NOMO-1 treated with dmso at 0.1 percent for 144 hours (cell line): ENCODE results near the gene PDZD2.
"Not testable (repeated sequence)": the region's sequence is repeated elsewhere in the genome, so short reads cannot be mapped to it uniquely, and the experiment has no call there.

ENCODE experiments used
- DNase-seq: peaks from one replicate; lab custom pipeline; 2025; ENCODE audit not compliant: unreplicated experiment; lab: John Stamatoyannopoulos, UW

PDZD2 gene

DNA sequence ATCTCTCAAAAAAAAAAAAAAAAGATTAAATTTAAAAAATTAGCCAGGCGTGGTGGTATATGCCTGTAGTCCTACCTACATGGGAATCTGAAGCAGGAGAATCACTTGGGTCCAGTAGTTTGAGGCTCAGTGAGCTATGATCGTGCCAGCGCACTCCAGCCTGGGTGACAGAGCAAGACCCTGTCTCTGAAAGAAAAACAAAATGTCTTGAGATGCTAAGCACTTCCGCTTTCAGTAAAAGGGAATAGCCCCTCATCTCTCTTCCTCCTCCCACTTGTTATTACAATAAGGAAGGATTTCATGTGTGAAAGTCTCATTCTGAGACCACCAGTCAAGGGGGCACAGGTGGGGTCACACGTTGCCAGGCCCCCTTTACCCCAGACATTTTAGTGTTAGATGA lies 455.8 kb downstream of the PDZD2 start:
- no peak for DNase-seq

DNA sequence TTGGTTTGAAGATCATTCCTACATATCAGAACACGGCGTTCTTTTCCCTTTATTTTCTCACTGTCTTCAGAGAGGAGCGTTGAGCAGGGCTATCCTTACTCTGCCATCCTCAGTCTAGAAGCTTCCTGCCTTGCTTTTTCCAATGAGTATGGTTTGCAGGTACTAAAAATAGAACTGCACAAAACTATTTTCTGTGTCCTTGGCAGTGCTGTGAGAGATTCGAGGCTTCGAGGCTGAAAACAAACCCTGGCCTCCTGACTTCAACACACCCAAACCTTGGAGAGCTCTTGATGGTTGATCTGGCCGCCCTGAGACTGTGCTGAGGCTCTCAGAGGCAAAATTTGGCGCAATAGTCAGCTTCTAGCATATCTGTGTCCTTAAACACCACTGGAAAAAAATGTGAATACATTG lies 456.3 kb downstream of the PDZD2 start:
- DNase-seq = no peak

DNA sequence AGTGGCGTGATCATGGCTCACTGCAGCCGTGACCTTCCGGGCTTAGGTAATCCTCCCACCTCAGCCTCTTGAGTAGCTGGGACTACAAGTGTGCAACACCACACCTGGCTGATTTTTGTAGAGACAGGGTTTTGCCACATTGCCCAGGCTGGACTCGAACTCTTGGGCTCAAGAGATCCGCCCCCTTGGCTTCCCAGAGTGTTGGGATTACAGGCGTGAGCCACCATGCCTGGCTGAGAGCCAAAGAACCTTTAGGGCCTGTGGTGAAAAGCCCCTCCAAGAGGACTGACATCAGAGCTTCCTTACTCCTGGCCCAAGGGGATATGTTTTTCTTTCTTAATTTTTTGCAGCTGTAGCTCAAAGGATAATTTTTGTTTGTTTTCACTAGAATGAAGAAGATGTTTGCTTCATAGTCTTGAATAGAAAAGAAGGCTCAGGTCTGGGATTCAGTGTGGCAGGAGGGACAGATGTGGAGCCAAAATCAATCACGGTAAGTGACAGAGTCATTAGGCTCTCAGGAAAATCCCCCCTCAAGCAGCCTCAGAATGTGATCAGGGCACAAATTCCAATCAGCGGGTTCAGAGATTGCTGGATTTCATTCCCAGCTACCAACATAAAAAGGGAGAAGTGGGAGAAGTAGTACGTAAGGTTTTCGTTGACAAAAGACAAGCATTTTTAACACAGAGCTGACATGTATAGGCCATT lies 458.1 kb downstream of the PDZD2 start:
- DNase-seq = no peak

DNA sequence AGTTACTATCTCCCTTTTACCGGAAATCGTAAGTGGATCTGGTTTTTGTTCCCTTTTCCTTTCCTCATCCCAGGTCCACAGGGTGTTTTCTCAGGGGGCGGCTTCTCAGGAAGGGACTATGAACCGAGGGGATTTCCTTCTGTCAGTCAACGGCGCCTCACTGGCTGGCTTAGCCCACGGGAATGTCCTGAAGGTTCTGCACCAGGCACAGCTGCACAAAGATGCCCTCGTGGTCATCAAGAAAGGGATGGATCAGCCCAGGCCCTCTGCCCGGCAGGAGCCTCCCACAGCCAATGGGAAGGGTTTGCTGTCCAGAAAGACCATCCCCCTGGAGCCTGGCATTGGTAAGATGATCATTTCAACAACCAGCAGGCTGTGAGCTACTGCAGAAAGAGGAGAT lies 459.4 kb downstream of the PDZD2 start:
- no peak for DNase-seq

DNA sequence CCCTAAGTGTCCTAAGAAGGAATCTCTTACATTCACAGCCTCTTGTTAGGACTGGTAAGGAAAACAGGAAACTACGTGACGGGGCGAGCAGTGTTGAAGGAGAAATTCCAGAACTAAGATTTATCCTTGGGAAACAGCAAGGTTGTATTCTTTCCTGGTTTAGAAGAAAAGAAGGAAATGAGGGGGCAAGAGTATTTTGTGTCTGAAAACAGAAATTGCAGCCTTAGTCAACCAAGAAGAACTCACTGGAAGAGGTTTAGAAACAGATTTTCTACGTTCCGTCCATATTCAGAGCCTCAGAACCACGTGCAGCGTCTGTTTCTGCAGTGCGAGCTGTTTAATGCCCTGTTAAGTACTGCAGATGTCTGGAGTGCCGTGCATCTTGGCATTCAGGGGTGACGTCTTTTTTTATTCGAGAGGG lies 460.0 kb downstream of the PDZD2 start:
- no peak for DNase-seq

DNA sequence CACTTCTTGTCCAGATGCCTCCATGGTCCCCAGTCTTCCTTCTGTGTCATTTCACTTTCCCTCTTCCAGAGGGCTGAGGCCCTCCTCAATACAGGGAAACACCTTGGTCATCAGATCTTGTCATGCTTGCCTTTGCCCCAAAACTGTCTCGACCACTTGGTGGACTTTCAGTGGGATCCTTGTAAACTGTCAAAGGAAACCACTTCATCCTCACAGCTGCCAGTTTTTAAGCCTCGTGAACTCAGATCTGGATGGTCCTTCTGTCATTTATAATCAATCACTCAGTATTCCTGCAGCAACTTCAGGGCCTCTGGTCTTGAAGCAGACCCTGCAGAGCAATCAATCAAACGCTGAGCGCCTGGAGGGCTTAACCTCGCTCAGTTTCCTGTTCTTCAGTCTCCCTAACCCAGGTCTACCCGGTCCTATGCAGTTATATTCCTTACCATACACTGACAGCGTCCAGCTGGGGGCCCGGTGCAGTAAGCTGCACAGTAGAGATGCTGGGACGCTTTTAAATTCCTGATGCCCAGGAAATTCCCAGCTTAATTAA lies 460.6 kb downstream of the PDZD2 start:
- DNase-seq = no peak

DNA sequence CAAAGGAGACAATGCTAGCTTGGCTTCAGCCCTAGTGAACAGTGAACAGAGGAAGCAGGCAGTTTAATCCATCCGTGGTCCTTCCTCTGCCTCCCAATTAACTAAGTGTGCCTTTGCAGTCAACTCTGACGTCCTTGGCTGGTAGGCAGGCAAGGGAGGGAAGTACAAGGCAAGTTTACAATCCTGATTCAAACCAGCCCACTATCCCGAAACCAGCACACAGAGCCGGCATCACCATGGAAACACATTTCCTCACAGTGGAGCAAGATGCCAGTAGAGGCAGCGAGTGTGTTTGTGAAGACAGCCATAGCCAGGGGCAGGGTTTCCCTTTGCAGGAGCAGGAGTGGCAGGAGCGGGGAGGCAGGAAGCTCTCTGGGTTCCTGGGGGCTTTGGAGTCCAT lies 461.3 kb downstream of the PDZD2 start:
- DNase-seq = no peak

DNA sequence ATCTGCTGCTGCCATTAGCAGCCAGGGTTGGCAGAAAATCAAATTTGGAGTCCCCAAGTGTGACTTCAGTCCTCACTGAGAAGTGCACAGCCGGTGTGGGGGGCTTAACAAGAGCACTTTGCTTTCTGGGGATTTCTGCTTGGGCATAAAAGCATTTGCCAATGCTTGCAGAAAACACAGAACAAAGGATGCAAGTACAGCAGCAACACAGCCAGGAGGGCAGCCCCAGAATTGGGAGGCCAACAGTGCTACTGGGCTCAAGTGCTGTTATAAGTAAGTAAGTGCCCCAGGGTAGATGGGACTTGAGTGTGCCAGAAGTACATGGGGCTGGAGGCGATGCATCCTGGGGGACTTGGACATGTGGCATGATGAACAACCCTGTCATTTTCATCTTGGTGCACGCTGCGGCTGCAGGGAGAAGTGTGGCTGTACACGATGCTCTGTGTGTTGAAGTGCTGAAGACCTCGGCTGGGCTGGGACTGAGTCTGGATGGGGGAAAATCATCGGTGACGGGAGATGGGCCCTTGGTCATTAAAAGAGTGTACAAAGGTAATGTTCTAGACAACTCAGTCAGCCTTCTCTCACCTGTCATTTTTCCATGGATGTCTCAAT lies 461.9 kb downstream of the PDZD2 start:
- DNase-seq = no peak

DNA sequence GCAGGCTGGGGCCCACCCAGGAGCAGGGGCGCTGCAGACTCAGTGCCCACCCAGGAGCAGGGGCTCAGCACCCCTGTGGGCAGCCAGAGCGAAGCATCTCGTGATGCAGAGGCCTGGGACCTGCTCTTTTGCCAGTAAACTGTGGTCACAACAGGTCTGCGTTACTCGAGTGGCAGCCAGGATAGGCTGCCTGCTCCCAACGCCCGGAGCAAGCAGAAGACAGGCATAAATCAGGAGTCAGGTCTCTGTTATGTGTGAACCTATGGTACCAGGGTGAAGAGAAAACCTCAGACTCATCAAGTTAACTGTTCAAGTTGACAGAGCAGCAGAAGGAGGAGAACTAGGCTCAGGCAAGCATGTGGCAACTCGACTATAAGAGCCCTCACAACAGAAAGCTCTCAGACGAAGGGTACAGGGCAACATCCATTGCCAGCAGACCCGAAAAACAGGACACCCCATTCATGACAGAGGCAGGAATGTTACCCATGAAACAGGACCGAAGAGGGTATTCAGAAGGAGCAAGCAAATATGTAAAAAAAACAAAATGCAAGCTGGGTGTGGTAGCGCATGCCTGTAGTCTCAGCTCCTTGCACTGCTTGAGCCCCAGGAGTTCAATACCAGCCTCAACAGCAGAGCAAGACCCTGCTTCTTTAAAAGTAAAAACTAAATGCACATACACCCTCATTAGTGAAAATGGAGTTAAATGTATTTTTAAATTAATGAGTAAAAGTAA lies 463.5 kb downstream of the PDZD2 start:
- no peak for DNase-seq

DNA sequence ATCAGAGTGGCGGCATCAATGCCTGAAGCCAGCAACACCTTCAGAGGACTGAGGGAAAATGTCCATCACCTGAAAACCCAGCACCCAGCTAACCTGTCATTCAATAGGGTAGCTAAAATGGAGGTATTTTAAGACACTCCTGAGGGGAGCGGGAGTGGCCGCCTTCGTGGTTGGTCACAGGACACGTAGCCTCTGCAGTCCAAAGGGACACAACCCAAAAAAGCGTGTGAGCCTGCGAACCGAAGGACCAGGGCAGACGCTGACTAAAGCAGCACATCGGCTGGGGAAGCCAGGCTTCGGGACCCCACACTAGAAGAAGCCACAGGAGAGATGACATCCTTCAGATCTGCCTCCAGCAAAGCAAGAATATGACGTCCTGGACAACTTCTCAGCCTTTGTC lies 464.6 kb downstream of the PDZD2 start:
- no peak for DNase-seq

DNA sequence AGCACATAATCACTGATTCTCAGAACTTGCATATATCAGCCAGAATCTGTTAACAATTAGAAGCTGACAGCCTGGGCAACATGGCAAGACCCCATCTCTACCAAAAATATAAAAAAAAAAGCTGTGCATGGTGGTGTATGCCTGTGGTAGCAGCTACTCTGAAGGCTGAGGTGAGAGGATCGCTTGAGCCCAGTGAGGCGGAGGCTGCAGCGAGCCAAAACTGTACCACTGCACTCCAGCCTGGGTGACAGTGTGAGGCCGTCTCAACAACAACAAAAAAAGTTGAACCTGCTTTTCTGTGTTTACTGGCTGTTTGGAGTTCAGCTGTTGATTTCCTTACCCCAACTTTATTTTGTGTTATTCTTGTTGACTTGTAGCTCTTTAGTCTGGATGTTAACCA lies 468.4 kb downstream of the PDZD2 start:
- DNase-seq = no peak

DNA sequence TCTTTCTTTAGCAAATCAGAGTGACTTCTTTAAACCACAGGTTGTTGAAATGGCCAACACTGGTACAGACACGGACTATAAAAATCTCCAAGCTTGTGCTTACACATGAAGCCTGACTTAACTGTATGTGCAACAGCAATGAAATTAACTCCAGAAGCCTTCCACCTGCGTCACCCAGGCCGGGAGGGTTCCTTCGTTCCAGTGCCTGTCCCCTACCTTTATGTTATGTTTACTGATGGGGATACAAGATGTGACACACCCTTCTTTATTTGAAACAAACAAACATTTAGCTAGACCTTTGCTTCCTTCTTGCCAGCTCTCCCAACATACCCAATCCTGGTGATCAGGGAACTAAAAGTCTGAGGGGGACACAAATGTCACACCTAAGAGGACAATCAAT lies 469.2 kb downstream of the PDZD2 start:
- DNase-seq = no peak

DNA sequence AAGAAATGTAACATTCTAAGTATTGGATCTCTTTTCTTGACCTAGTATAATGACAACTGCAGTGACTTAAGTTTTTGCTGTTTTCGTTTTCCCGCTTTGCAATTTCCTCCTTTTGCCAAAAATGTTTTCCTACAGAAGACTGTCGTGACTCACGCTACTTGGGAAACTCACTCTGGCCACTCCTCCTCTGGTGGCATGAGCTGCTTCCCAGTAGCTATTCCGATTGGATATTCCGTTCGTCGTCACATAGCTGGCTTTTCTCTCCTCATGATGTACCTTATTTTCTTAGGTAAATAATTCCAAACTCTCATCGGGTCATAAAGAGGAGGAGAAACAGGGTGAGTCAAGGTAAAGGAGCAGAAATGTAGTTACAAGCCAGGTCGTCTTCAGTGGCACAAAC lies 470.3 kb downstream of the PDZD2 start:
- DNase-seq = no peak

DNA sequence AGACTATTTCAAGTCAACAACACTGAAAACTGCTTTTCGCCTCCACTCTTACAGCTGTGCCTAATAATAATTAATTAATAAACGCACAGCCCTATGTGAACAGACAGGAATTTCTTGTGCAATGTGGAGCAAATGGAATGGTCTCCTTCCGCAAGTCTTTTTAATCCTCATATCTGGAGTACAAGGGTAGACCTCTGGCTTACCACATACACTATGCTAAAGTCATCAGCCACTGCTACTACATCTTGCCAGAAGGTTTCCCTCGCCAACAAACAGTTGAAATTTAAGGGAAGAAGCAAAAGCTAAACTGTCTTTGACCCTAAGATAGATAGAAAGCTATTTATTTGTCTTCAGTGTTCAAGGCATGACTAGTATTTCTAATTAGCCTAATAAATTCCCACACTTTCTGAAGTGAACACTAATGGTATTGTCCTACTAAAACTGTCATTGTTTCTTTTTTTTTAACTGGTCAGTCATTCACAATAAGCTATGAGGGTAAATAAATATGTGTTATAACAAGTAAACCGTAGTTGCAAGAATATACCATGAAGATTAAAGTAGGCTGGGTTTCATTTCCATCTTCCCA lies 471.3 kb downstream of the PDZD2 start:
- DNase-seq = no peak

DNA sequence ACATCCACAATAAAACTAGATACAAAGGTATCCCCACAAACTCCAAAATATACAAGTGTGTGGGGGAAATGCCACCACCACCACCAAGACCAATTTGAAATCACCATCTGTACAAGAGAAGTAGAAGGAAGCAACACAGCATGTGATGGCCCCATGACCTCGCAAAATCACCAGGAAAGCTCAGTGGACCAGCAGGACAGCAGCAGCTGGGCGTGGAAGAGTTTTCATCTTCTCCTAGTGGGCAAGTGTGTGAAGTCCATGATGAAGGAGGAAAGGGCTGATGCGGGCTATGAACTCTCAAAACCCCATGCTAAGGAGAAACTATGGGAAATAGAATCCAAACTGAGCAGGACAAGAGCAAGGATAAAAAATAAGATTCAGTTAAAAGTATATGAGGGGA lies 477.1 kb downstream of the PDZD2 start:
- DNase-seq = no peak

DNA sequence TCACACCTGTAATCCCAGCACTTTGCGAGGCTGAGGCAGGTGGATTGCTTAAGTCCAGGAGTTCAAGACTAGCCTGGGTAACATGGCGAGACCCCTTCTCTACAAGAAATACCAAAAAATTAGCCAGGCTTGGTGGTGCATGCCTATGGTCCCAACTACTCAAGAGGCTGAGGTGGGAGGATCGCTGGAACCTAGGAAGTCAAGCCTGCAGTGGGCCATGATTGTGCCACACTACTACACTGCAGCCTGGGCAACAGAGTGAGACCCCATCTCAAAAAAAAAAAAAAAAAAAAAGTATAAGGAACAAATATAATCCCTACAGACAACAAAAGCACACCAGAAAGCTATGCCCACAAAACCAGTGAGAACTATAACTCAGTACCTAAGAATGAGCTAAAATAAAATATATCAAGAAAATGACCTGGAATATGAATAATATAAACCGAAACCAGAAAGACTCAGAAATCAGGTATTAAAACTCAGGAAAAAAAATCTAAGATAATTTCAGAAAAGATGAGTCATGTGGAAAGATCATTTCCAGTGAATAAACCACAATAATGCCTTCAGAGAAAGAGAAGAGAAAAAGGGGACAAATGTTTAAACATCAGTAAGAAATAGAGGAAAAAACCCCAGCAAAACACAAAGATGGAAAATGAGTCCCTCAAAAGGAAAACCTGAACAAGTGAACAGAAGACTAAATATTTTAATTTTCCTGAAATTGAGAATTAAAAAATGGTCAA lies 477.8 kb downstream of the PDZD2 start:
- DNase-seq = no peak

DNA sequence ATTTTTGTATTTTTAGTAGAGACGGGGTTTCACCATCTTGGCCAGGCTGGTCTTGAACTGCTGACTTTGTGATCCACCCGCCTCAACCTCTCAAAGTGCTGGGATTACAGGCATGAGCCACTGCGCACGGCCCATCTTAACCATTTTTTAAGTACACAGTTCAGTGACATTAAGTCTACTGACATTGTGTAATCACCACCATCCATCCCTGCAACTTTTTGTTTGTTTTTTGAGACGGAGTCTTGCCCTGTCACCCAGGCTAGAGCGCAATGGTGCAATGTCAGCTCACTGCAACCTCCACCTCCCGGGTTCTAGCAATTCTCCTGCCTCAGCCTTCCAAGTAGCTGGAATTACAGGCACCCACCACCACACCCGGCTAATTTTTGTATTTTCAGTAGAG lies 480.0 kb downstream of the PDZD2 start:
- not testable (repeated sequence) for DNase-seq

DNA sequence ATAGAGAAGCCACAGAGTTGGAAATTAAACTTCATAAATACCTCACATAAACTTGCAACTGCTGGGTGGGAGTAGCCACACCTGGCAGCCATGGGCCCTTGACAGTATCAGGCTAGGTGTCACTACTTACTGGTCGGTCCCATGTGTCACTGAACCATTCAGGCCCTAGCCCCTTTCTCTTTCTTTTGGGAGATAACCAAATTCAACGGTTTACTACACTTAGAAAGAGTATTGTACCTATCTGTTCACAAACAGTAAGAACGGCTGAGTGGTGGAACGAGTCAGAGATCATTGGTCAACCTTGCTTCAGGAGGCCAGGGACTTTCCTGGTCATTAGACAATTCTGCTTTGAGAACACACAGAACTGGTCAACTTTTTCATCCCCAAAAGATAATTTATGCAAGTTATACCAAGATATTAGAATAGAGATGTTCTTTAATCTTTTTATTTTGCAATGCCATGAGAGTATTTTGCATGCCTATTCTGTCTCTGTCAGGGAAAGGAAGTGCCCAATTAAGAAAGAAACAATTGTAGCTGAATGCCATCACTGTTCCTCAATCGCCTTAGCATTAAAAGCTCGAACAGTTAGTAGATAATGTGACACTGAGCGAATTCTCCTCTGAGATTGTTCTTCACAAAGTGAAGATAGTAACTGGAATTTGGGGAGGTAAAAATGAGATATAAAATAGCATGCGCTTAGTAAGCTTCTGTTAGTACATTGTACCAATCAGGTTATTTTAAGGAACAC lies 484.3 kb downstream of the PDZD2 start:
- DNase-seq = peak; percentile 19

DNA sequence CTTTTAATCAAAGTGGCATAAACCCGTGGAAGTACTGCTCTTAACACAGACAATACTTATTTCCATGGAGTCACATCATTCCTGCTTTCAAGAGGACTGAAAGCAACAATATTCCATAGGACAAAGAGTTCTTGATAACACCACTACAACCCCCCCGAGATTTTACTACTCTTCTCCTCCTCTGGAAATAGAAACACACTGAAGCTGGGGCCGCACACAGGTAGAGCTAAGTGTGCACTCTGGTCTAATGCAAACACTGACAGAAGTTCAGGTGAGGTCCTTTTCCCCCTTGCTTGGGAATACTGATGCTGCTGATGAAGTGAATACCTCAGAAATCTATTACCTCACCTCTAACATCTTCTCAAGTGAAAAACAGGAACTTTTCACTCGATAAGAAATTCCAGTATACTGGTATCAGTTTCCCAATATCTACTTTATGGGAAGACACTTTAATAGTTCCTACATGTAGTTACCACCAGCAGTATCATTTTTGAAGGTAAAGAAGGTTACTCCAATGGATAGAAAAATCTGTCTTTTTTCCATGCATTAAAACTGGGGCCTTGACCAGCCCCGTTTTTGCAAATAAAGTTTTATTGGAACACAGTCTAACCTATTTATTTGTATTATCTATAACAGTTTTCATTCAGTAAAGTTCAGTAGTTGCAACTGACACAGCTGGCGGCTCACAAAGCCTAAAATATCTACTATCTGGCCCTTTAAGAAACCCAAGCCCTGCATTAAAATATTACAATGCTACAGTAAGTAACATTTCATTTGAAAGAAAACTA lies 485.2 kb downstream of the PDZD2 start:
- no peak for DNase-seq

DNA sequence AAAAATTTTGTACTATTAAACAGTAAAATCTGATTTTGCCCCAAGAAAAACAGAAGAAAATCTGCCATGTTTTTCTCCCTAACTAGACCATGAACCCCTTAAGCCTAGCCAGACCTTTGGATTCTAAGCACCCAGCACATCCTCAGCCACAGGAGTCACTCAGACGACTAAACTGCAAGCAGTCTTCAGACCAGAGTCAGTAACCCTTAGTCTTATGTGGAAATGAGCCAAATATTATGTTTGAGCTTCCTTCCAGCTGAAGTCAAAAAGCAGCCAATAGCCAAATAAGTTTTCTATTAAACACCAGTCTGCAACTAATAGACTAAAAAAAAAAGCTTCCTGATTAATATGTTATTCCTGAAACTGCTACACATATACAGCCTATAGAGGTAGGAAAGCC lies 487.8 kb downstream of the PDZD2 start:
- no peak for DNase-seq
